ENCODE data around the gene PPP2R2C.

The PPP2R2C gene

GRCh38 chr4:6472387-6473263 lies at the start of gene PPP2R2C:
PPP2R2C (minus strand) TSS chr4:6472614; CDS start chr4:6472229, 385 bp downstream.
- no peak for DNase-seq

GRCh38 chr4:6520978-6521377 lies 48.6 kb upstream of the PPP2R2C start:
- no peak for DNase-seq

- DNase-seq = no peak
Measured at GRCh38 chr4:6520051-6520636, 47.7 kb upstream of the PPP2R2C start.

GRCh38 chr4:6517171-6517570 lies 44.8 kb upstream of the PPP2R2C start:
- DNase-seq = no peak

GRCh38 chr4:6516762-6517161 lies 44.3 kb upstream of the PPP2R2C start:
- no peak for DNase-seq

GRCh38 chr4:6516281-6516680 lies 43.9 kb upstream of the PPP2R2C start:
- DNase-seq = no peak

GRCh38 chr4:6513678-6514077 lies 41.3 kb upstream of the PPP2R2C start:
- DNase-seq = no peak

- DNase-seq = no peak
Measured at GRCh38 chr4:6509587-6509986, 37.2 kb upstream of the PPP2R2C start.

- no peak for DNase-seq
Measured at GRCh38 chr4:6507345-6507744, 34.9 kb upstream of the PPP2R2C start.

- no peak for DNase-seq
Measured at GRCh38 chr4:6506616-6507140, 34.3 kb upstream of the PPP2R2C start.

GRCh38 chr4:6504900-6505496 lies 32.6 kb upstream of the PPP2R2C start:
- DNase-seq = no peak

GRCh38 chr4:6502747-6503465 lies 30.5 kb upstream of the PPP2R2C start:
- DNase-seq = no peak

GRCh38 chr4:6502147-6502546 lies 29.7 kb upstream of the PPP2R2C start:
- DNase-seq = no peak

- DNase-seq = no peak
Measured at GRCh38 chr4:6501171-6501570, 28.8 kb upstream of the PPP2R2C start.

GRCh38 chr4:6500481-6501140 lies 28.2 kb upstream of the PPP2R2C start:
- DNase-seq = no peak

- DNase-seq = no peak
Measured at GRCh38 chr4:6499238-6499600, 26.8 kb upstream of the PPP2R2C start.

- DNase-seq = no peak
Measured at GRCh38 chr4:6498511-6499237, 26.3 kb upstream of the PPP2R2C start.

GRCh38 chr4:6497796-6498195 lies 25.4 kb upstream of the PPP2R2C start:
- no peak for DNase-seq

- no peak for DNase-seq
Measured at GRCh38 chr4:6495736-6496135, 23.3 kb upstream of the PPP2R2C start.

GRCh38 chr4:6495296-6495590 lies 22.8 kb upstream of the PPP2R2C start:
- DNase-seq = no peak

- DNase-seq = no peak
Measured at GRCh38 chr4:6494431-6495295, 22.2 kb upstream of the PPP2R2C start.

Measured in activated CD4-positive, alpha-beta T cell treated with anti-CD3 and anti-CD28 coated beads for 1 hour (primary cell).